Lung (tissue), 12 donors: Measurements from ENCODE around the gene LMO1. TPM values are rescaled to one million over a fixed set of nuclear protein-coding genes. Genes with fewer than 3 reads are reported as not detected.
A peak's percentile ranks its signal among the peaks of the same experiment; 100 is the strongest.

ENCODE experiments used
- ATAC-seq: fragments of 200-7000 bp; cut with Tn5 transposase; one replicate; pipeline ENCODE4 v1.9.1; 2020; ENCODE audit warnings: moderate number of reproducible peaks; ENCODE audit not compliant: insufficient read depth, low FRiP score
- DNase-seq, 3 donors: peaks; one replicate each; pipeline ENCODE4 v3.0.0-alpha.2; 2013 to 2017
- H3K27ac ChIP-seq, 2 donors: one replicate each; pipeline ENCODE4 v1.5.1; 2013; ENCODE audit warnings: mild to moderate bottlenecking in 2 of 2, moderate library complexity in 2 of 2, control low read depth in 1 of 2, inconsistent platforms in 1 of 2, low read depth in 1 of 2, low read length in 1 of 2
- H3K27me3 ChIP-seq, 3 donors: one replicate each; pipeline ENCODE4 v1.5.1; 2013; ENCODE audit warnings: low read length in 2 of 3; ENCODE audit not compliant: control insufficient read depth in 3 of 3, insufficient read depth in 3 of 3
- H3K36me3 ChIP-seq, 4 donors: one replicate each; pipeline ENCODE4 v1.5.1; 2013; ENCODE audit warnings: low read length in 4 of 4, mild to moderate bottlenecking in 1 of 4, moderate library complexity in 1 of 4; ENCODE audit not compliant: control insufficient read depth in 4 of 4, insufficient read depth in 4 of 4
- H3K4me1 ChIP-seq, 5 donors: one replicate each; pipeline ENCODE4 v1.5.1; 2013; ENCODE audit warnings: low read length in 5 of 5, mild to moderate bottlenecking in 2 of 5, moderate library complexity in 1 of 5; ENCODE audit not compliant: control insufficient read depth in 5 of 5, insufficient read depth in 5 of 5
- H3K4me3 ChIP-seq: one replicate; pipeline ENCODE4 v1.5.1; 2013; ENCODE audit warnings: mild to moderate bottlenecking, control low read depth, moderate library complexity
- H3K9ac ChIP-seq, 2 donors: one replicate each; pipeline ENCODE4 v1.5.1; 2013; ENCODE audit warnings: low read length in 2 of 2, control low read depth in 1 of 2; ENCODE audit not compliant: insufficient read depth in 1 of 2
- H3K9me3 ChIP-seq, 4 donors: one replicate each; pipeline ENCODE4 v1.5.1; 2013; ENCODE audit warnings: low read length in 3 of 4, mild to moderate bottlenecking in 1 of 4, moderate library complexity in 1 of 4; ENCODE audit not compliant: control insufficient read depth in 4 of 4, insufficient read depth in 3 of 4
- CTCF ChIP-seq: IDR thresholded peaks from 2 replicates; pipeline ENCODE4 v1.5.1; 2012; ENCODE audit warnings: mild to moderate bottlenecking; ENCODE audit errors: control extremely low read depth, extremely low read depth
- WGBS, 2 donors: extraction: QIAGEN DNeasy Blood & Tissue Kit; methylation state at CpG; one replicate each; pipeline ENCODE4 v1.1.7; 2013; 5-methylcytosine and 5-hydroxymethylcytosine counted together
- polyA plus RNA-seq, 2 donors: library from polyadenylated mRNA; stranded (reverse); fragments of 200-250 nt; gene quantifications; one replicate each; pipeline ENCODE4 v1.2.1, GENCODE V29; 2013
- total RNA-seq, 2 donors: library from RNA; depleted of rRNA in 1 of 2; stranded (reverse); fragments of >200 nt in 1 of 2; gene quantifications; one replicate each; pipeline ENCODE4 v1.2.1, GENCODE V29; 2014 to 2021
- donor health status: control.
- donor health status: control.
- donor health status: Bipolar disorder and iron deficiency.
- donor health status: healthy.
- donor health status: DM: yes; HTN: yes; CAD: no.

LMO1 gene
- total and polyA plus RNA-seq, 4 donors: 0.26 to 0.34 TPM; not detected in 2

DNA sequence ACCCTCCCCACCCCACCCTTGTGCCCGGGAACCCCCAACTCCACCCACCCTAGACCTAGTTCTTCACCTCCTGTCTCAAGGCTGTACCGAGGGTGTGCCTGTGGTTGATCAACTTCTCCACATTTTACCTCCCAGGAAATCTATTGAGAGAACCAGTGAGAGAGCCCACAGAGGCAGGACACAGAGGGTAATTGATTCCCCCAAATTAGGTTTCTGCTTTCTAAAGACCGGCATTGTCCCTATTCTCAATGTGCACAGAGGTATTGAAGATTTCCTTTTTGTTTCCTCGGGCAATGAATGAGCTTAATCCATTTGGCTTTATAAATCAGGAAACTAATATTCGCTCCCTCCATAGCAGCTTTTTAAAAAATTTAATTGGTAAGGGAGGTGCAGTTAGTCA lies 6.0 kb upstream of the LMO1 start:
- peaks cover 36 to 70% (median 65%) of the 10 kb centered on the region in 3 donors for H3K27me3 ChIP-seq
- no peak for DNase-seq
- no peak for TF ChIP-seq CTCF
- no peak for ATAC-seq
- H3K36me3 ChIP-seq: no peaks in the 10 kb centered on the region
- WGBS, 2 donors: 79 to 81% methylated on average over 5 of the region's 5 CpGs
- peaks cover 0 to 7% (median 5%) of the 10 kb centered on the region in 5 donors for H3K4me1 ChIP-seq
- H3K4me3 ChIP-seq: no peak overlapping the region
- H3K9ac ChIP-seq: no peak overlapping the region
- H3K9me3 ChIP-seq: no peaks in the 10 kb centered on the region
- no peak overlapping the region for H3K27ac ChIP-seq

GRCh38 chr11:8268530-8269400 lies 5.1 kb upstream of the LMO1 start:
- no peak overlapping the region for H3K4me3 ChIP-seq
- no peaks in the 10 kb centered on the region for H3K36me3 ChIP-seq
- no peaks in the 10 kb centered on the region for H3K9me3 ChIP-seq
- ATAC-seq (no peak), DNase-seq (peak; percentile 16 to 32 (median 31))
- no peak overlapping the region for H3K9ac ChIP-seq
- peaks cover 0 to 7% (median 5%) of the 10 kb centered on the region in 5 donors for H3K4me1 ChIP-seq
- no peak for TF ChIP-seq CTCF
- WGBS, 2 donors: 12 to 17% methylated on average over 54 to 65 of the region's 65 CpGs
- peaks cover 36 to 78% (median 68%) of the 10 kb centered on the region in 3 donors for H3K27me3 ChIP-seq
- no peak overlapping the region for H3K27ac ChIP-seq

DNA sequence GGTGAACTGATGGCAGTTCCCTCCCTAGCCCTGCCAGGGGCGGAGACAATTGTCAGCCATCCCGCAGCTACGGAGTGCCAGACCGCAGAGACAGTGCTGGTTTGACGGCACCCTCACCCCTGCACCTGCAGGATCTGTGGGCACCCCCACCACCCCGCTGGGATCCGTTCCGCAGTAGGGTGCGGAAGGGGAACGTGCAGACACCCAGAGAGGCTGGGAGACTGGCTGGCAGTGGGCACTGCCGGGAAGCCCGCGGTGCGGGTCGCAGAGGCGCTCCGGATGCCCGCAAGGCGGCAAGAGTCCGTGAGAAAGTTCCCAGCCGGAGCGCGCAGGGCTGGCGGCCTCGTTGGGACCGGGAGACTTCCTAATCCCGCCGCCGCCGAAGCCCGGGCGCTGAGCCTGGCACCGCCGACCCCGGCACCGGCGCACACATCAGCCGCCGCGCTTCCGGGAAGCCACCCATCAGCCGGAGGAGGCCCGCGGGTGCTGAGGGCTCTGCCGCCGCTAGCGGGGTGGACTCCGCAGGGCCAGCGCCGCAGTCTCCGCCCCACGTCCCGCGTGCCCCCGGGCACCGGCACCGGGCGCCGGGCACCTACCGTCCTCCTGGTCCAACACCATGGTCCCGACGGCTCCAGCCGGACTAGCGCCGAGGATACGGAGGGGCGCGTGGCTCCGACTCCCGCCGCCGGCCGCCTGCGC lies 4.3 kb upstream of the LMO1 start:
- Histone ChIP-seq H3K27me3 (peaks cover 36 to 74% (median 72%) of the 10 kb centered on the region in 3 donors), H3K36me3 (no peaks in the 10 kb centered on the region), H3K9ac (no peak overlapping the region), H3K9me3 (no peaks in the 10 kb centered on the region), H3K27ac (no peak overlapping the region), H3K4me3 (no peak overlapping the region), H3K4me1 (peaks cover 0 to 13% (median 5%) of the 10 kb centered on the region in 5 donors)
- ATAC-seq (no peak), DNase-seq (no peak)
- no peak for TF ChIP-seq CTCF
- 2 to 3% methylated on average over 41 to 74 of the region's 74 CpGs for WGBS, 2 donors
